Germinal center (tissue), 1 donor: Measurements from ENCODE around the gene ALKAL2.
"Not testable (repeated sequence)": the region's sequence is repeated elsewhere in the genome, so short reads cannot be mapped to it uniquely, and the experiment has no call there.

ENCODE experiments used
- DNase-seq: peaks from one replicate; pipeline ENCODE4 v3.0.0; 2012; ENCODE audit warnings: mixed read lengths, low spot score

The ALKAL2 gene

GRCh38 chr2:287911-288757 is at the start of gene ALKAL2:
Gene ALKAL2, minus strand, starts transcription at chr2:288091. Its CDS starts 256 bp downstream, at chr2:287835.
- DNase-seq: peak; percentile 36

- not testable (repeated sequence) for DNase-seq
Measured at GRCh38 chr2:336949-337348, 49.1 kb upstream of the ALKAL2 start.

GRCh38 chr2:336360-336759 is 48.5 kb upstream of the ALKAL2 start:
- DNase-seq: no peak

GRCh38 chr2:332592-332991 is 44.7 kb upstream of the ALKAL2 start:
- DNase-seq: no peak

- no peak for DNase-seq
Measured at GRCh38 chr2:328761-329160, 40.9 kb upstream of the ALKAL2 start.

GRCh38 chr2:323035-323434 is 35.1 kb upstream of the ALKAL2 start:
- DNase-seq: no peak

- no peak for DNase-seq
Measured at GRCh38 chr2:322326-322725, 34.4 kb upstream of the ALKAL2 start.

GRCh38 chr2:320561-320960 is 32.7 kb upstream of the ALKAL2 start:
- no peak for DNase-seq

GRCh38 chr2:319059-319600 is 31.2 kb upstream of the ALKAL2 start:
- DNase-seq: no peak

GRCh38 chr2:317501-318424 is 29.9 kb upstream of the ALKAL2 start:
- no peak for DNase-seq

- no peak for DNase-seq
Measured at GRCh38 chr2:316381-316780, 28.5 kb upstream of the ALKAL2 start.

GRCh38 chr2:315925-316324 is 28.0 kb upstream of the ALKAL2 start:
- DNase-seq: not testable (repeated sequence)

GRCh38 chr2:314561-315336 is 26.9 kb upstream of the ALKAL2 start:
- DNase-seq: no peak

- DNase-seq: no peak
Measured at GRCh38 chr2:313991-314390, 26.1 kb upstream of the ALKAL2 start.

GRCh38 chr2:310994-311393 is 23.1 kb upstream of the ALKAL2 start:
- no peak for DNase-seq

GRCh38 chr2:309954-310510 is 22.1 kb upstream of the ALKAL2 start:
- DNase-seq: no peak

- DNase-seq: no peak
Measured at GRCh38 chr2:309148-309953, 21.5 kb upstream of the ALKAL2 start.

GRCh38 chr2:305366-305765 is 17.5 kb upstream of the ALKAL2 start:
- no peak for DNase-seq

GRCh38 chr2:296354-296753 is 8.5 kb upstream of the ALKAL2 start:
- DNase-seq: no peak

GRCh38 chr2:295090-295489 is 7.2 kb upstream of the ALKAL2 start:
- DNase-seq: no peak
